Left lung (tissue), 10 donors: ENCODE data around the gene SNRNP35. TPM values are rescaled to one million over a fixed set of nuclear protein-coding genes. Genes with fewer than 3 reads are reported as not detected.
A peak's percentile ranks its signal among the peaks of the same experiment; 100 is the strongest.

Experiments used
- ATAC-seq: fragments of 200-7000 bp; cut with Tn5 transposase; one replicate; pipeline ENCODE4 v1.9.1; 2020; ENCODE audit warnings: moderate library complexity
- DNase-seq, 4 donors: peaks; one replicate each; pipeline ENCODE4 v3.0.0-alpha.2; 2013 to 2020
- H3K27ac ChIP-seq, 2 donors: fragments of 200-600 bp; sonication (generic) in 1 of 2; one replicate each; pipeline versions ENCODE4 v1.5.0 to v1.8.0; 2020 to 2021
- H3K27me3 ChIP-seq, 2 donors: fragments of 200-600 bp; sonication (generic) in 1 of 2; one replicate each; pipeline versions ENCODE4 v1.5.0 to v1.8.0; 2020 to 2021
- H3K36me3 ChIP-seq, 2 donors: fragments of 200-600 bp; sonication (generic) in 1 of 2; one replicate each; pipeline versions ENCODE4 v1.5.0 to v1.8.0; 2020 to 2021
- H3K4me1 ChIP-seq, 2 donors: fragments of 200-600 bp; one replicate each; pipeline ENCODE4 v1.8.0; 2021
- H3K4me3 ChIP-seq, 2 donors: fragments of 200-600 bp; sonication (generic) in 1 of 2; one replicate each; pipeline versions ENCODE4 v1.5.0 to v1.8.0; 2020 to 2021; ENCODE audit warnings: mild to moderate bottlenecking in 1 of 2
- H3K9me3 ChIP-seq, 2 donors: fragments of 200-600 bp; sonication (generic) in 1 of 2; one replicate each; pipeline versions ENCODE4 v1.5.0 to v1.8.0; 2020 to 2021
- CTCF ChIP-seq, 2 donors: fragments of 200-600 bp; sonication (generic) in 1 of 2; IDR thresholded peaks; one replicate each; pipeline versions ENCODE4 v1.5.0 to v1.8.0; 2021; ENCODE audit warnings: antibody characterized with exemption in 2 of 2
- intact Hi-C, 2 donors: fragments of 100-400 bp; cut with DNase I; formaldehyde crosslinking; loops; one replicate each; pipeline versions ENCODE4 v1.11.2 to v1.14.2; 2022
- polyA plus RNA-seq, 6 donors: library from polyadenylated mRNA; unstranded; fragments of 120-200 nt; gene quantifications; one replicate each; pipeline ENCODE4 v1.2.1, GENCODE V29; 2013; ENCODE audit not compliant: insufficient read length in 6 of 6
- total RNA-seq, 2 donors: library from RNA; stranded (reverse); fragmentation: NEBNext Ultra II Directional; extraction: Animal tissue kit (Norgen Biotek cat#: 25700); gene quantifications; one replicate each; pipeline ENCODE4 v1.2.1, GENCODE V29; 2021
- donor health status: DM: no; HTN: yes; CAD: no.
- donor health status: DM: no; HTN: no; CAD: no.

Gene SNRNP35
- total and polyA plus RNA-seq, 8 donors, result 22.6 to 42.6 (median 37.8) TPM

GRCh38 chr12:123435636-123436016 is 22.3 kb upstream of the SNRNP35 start:
- intact Hi-C loops, result no loop called here
- Histone ChIP-seq H3K27me3 (no peaks in the 10 kb centered on the region), H3K36me3 (peaks cover 0 to 10% of the 10 kb centered on the region in 2 donors)

GRCh38 chr12:123436017-123436964 is 21.6 kb upstream of the SNRNP35 start, which contains the start of gene RILPL2:
Gene RILPL2, minus strand, starts transcription at chr12:123436684. Its CDS starts 264 bp downstream, at chr12:123436420.
- H3K27me3 ChIP-seq, result no peaks in the 10 kb centered on the region
- no peak for TF ChIP-seq CTCF (IDR thresholded peaks at IDR 0.05)
- intact Hi-C loops, result no loop called here
- DNase-seq, result peak; percentile 84 to 99 (median 92)
- peak within 1 kb of the TSS; percentile 66 to 94 for H3K4me3 ChIP-seq
- H3K36me3 ChIP-seq, result peaks cover 0 to 3% of the 10 kb centered on the region in 2 donors
- peak; percentile 96 for ATAC-seq
- H3K27ac ChIP-seq, result peak within 1 kb of the TSS; percentile 53 to 97
- H3K9me3 ChIP-seq, result no peaks in the 10 kb centered on the region
- peaks cover 19 to 57% of the 10 kb centered on the region in 2 donors for H3K4me1 ChIP-seq

More at GRCh38 chr12:123435636-123436016, 22.3 kb upstream of the SNRNP35 start:
- ATAC-seq, result no peak
- no peaks in the 10 kb centered on the region for H3K9me3 ChIP-seq
- no peak for DNase-seq
- peaks cover 19 to 62% of the 10 kb centered on the region in 2 donors for H3K4me1 ChIP-seq
- H3K4me3 ChIP-seq, result peak overlapping the region; percentile 66 to 94
- no peak for TF ChIP-seq CTCF (IDR thresholded peaks at IDR 0.05)
- peak overlapping the region; percentile 53 to 97 for H3K27ac ChIP-seq

- Histone ChIP-seq H3K27ac (no peak overlapping the region), H3K27me3 (no peaks in the 10 kb centered on the region), H3K4me3 (no peak overlapping the region), H3K36me3 (no peaks in the 10 kb centered on the region), H3K4me1 (peaks cover 15 to 57% of the 10 kb centered on the region in 2 donors), H3K9me3 (no peaks in the 10 kb centered on the region)
- ATAC-seq (no peak), DNase-seq (peak in 1 of 4 donors; percentile 1)
- intact Hi-C loops, result no loop called here
- no peak for TF ChIP-seq CTCF (IDR thresholded peaks at IDR 0.05)
These were observed 16.3 kb upstream of the SNRNP35 start for GRCh38 chr12:123441523-123442164.

GRCh38 chr12:123442774-123443173 is 15.2 kb upstream of the SNRNP35 start:
- DNase-seq (no peak), ATAC-seq (no peak)
- intact Hi-C loops, result no loop called here
- no peak overlapping the region for H3K4me3 ChIP-seq
- H3K27ac ChIP-seq, result no peak overlapping the region
- H3K4me1 ChIP-seq, result peaks cover 15 to 58% of the 10 kb centered on the region in 2 donors
- H3K36me3 ChIP-seq, result no peaks in the 10 kb centered on the region
- no peaks in the 10 kb centered on the region for H3K9me3 ChIP-seq
- TF ChIP-seq CTCF (IDR thresholded peaks at IDR 0.05), result no peak
- no peaks in the 10 kb centered on the region for H3K27me3 ChIP-seq
